Measurements from ENCODE around the gene ACOT4. TPM values are rescaled to one million over a fixed set of nuclear protein-coding genes. Genes with fewer than 3 reads are reported as not detected.
"Not testable (repeated sequence)": the region's sequence is repeated elsewhere in the genome, so short reads cannot be mapped to it uniquely, and the experiment has no call there.

ACOT4 gene
- total RNA-seq (1 to 10 TPM in 5 of 7 donors, under 1 TPM in 2; 0.63 to 2.8 (median 1.4) TPM), polyA plus RNA-seq (1 to 10 TPM in 2 of 3 donors, under 1 TPM in 1; 0.52 to 1.3 (median 1.3) TPM)
- long read RNA-seq, donor 1 = 0 reads
- long read RNA-seq, donor 2, partial matches to known transcripts = 0 of 2 reads
- long read RNA-seq, donor 2, other reads (novel, unspliced or antisense) = 0 of 2 reads

DNA sequence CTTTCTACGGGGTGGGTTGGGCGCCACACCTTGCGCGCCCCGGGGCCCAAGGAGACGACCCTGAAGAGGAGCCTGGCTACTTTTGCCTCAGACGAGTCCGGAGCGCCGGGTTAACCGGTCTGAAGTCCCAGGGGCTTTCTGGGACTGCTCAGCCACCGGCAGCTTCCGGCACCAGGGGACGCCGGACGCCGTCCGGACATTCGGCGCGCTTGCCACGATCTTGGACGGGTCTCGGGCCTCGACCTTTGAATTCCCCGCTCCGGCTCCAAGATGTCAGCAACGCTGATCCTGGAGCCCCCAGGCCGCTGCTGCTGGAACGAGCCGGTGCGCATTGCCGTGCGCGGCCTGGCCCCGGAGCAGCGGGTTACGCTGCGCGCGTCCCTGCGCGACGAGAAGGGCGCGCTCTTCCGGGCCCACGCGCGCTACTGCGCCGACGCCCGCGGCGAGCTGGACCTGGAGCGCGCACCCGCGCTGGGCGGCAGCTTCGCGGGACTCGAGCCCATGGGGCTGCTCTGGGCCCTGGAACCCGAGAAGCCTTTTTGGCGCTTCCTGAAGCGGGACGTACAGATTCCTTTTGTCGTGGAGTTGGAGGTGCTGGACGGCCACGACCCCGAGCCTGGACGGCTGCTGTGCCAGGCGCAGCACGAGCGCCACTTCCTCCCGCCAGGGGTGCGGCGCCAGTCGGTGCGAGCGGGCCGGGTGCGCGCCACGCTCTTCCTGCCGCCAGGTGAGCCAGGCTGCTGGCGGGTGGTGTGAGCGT, at the start of gene ACOT4:
Gene ACOT4 (plus strand): TSS at position 184 of the 760 bp plus-strand sequence. CDS start 87 bp downstream, at position 271.
- DNase-seq = peak; percentile 89
- WGBS, 5 donors = 1 to 9% (median 2%) methylated on average over 6 to 89 of the region's 89 CpGs
- intact Hi-C loops (cut with DNase I; ENCODE audit: low total_unique reads) = no loop called here

DNA sequence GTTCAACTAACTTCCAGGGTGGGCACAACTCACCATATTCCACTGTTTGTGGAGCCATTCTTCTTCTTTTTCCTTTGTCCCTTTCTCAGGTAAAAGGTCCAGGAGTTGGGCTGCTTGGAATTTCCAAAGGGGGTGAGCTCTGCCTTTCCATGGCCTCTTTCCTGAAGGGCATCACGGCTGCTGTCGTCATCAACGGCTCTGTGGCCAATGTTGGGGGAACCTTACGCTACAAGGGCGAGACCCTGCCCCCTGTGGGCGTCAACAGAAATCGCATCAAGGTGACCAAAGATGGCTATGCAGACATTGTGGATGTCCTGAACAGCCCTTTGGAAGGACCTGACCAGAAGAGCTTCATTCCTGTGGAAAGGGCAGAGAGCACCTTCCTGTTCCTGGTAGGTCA, 48.7 kb upstream of the ACOT4 start:
- 76 to 94% (median 77%) methylated on average over 5 to 7 of the region's 7 CpGs; no CpG with 5 or more reads in 2 of the 5 donors for WGBS, 5 donors
- H3K4me3 ChIP-seq; H3K27me3 ChIP-seq (replicated peaks in 1 of 7); H3K9me3 ChIP-seq; H3K36me3 ChIP-seq; H3K27ac ChIP-seq; intact Hi-C loops (cut with DNase I; ENCODE audit: low total_unique reads); DNase-seq: not testable (repeated sequence)
- H3K4me1 ChIP-seq = peaks cover 0 to 10% (median 0%) of the 10 kb centered on the region in 6 donors

More for the DNA sequence above, at the start of gene ACOT4:
- Histone ChIP-seq H3K27me3 (replicated peaks in 1 of 7) (peaks cover 0 to 14% (median 0%) of the 10 kb centered on the region in 7 donors), H3K4me3 (peak within 1 kb of the TSS; percentile 58 to 94 (median 72)), H3K36me3 (no peaks in the 10 kb centered on the region), H3K27ac (peak within 1 kb of the TSS; percentile 32 to 83 (median 61)), H3K4me1 (peaks cover 3 to 20% (median 11%) of the 10 kb centered on the region in 6 donors), H3K9me3 (no peaks in the 10 kb centered on the region)
- no peak for TF ChIP-seq POLR2A (IDR thresholded peaks at IDR 0.05)
- TF ChIP-seq CTCF (IDR thresholded peaks at IDR 0.05 in 8 of 11, conservative IDR thresholded peaks at IDR 0.05 in 3 of 11) = peak in 5 of 11 experiments; percentile 9 to 49 (median 36)
- peak in 2 of 3 donors; percentile 43 to 56 for TF ChIP-seq POLR2AphosphoS5 (IDR thresholded peaks at IDR 0.05)

DNA sequence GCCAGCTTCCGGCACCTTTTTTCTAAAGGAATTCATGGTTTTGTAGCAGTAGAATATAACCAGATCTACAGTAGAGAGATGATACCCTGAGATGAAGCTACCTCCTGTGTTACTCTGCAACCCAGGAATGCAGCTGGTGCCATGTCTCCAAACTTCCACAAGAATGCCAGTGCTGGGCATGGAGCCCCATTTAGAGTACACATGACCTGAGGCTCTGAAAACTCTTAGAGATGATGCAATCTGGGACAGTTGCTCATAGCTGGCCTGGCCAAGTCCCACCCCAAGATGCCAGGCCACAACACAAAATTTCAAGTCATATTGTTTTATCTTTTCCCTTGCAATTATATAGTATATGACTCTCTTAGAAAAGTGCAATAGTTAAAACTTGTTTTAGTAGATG, 46.3 kb upstream of the ACOT4 start:
- DNase-seq; H3K36me3 ChIP-seq; H3K27ac ChIP-seq; H3K4me3 ChIP-seq; H3K9me3 ChIP-seq; intact Hi-C loops (cut with DNase I; ENCODE audit: low total_unique reads); H3K4me1 ChIP-seq; H3K27me3 ChIP-seq (replicated peaks in 1 of 7): not testable (repeated sequence)
- 89 to 100% methylated on average over 1 of the region's 1 CpG; no CpG with 5 or more reads in 3 of the 5 donors for WGBS, 5 donors

- 89 to 100% (median 92%) methylated on average over 3 of the region's 3 CpGs; no CpG with 5 or more reads in 2 of the 5 donors for WGBS, 5 donors
- H3K9me3 ChIP-seq = not testable (repeated sequence)
Measured at GRCh38 chr14:73549097-73549496, 42.6 kb upstream of the ACOT4 start.

GRCh38 chr14:73549889-73550524, 41.7 kb upstream of the ACOT4 start:
- H3K4me3 ChIP-seq; H3K27me3 ChIP-seq (replicated peaks in 1 of 7); DNase-seq; H3K9me3 ChIP-seq; H3K36me3 ChIP-seq; H3K4me1 ChIP-seq; intact Hi-C loops (cut with DNase I; ENCODE audit: low total_unique reads); H3K27ac ChIP-seq: not testable (repeated sequence)
- WGBS, 5 donors = 76 to 94% methylated on average over 4 to 5 of the region's 6 CpGs; no CpG with 5 or more reads in 3 of the 5 donors

More at GRCh38 chr14:73549097-73549496, 42.6 kb upstream of the ACOT4 start:
- H3K36me3 ChIP-seq; H3K27me3 ChIP-seq (replicated peaks in 1 of 7); H3K27ac ChIP-seq; DNase-seq; H3K4me3 ChIP-seq; H3K4me1 ChIP-seq; intact Hi-C loops (cut with DNase I; ENCODE audit: low total_unique reads): not testable (repeated sequence)

GRCh38 chr14:73553845-73554244, 37.8 kb upstream of the ACOT4 start:
- TF ChIP-seq POLR2A (IDR thresholded peaks at IDR 0.05) (no peak), CTCF (IDR thresholded peaks at IDR 0.05 in 8 of 11, conservative IDR thresholded peaks at IDR 0.05 in 3 of 11) (no peak), POLR2AphosphoS5 (IDR thresholded peaks at IDR 0.05) (no peak)
- H3K4me3 ChIP-seq = no peak overlapping the region
- no peak for DNase-seq
- intact Hi-C loops (cut with DNase I; ENCODE audit: low total_unique reads) = no loop called here
- WGBS, 5 donors = 98% methylated on average over 4 of the region's 4 CpGs; no CpG with 5 or more reads in 3 of the 5 donors
- no peaks in the 10 kb centered on the region for H3K4me1 ChIP-seq
- peaks cover 0 to 2% (median 0%) of the 10 kb centered on the region in 8 donors for H3K9me3 ChIP-seq
- no peak overlapping the region for H3K27ac ChIP-seq
- H3K36me3 ChIP-seq = no peaks in the 10 kb centered on the region
- H3K27me3 ChIP-seq (replicated peaks in 1 of 7) = no peaks in the 10 kb centered on the region

- WGBS, 5 donors = 43 to 63% methylated on average over 2 of the region's 2 CpGs; no CpG with 5 or more reads in 3 of the 5 donors
- H3K27ac ChIP-seq; DNase-seq; H3K9me3 ChIP-seq; H3K4me3 ChIP-seq; H3K36me3 ChIP-seq; intact Hi-C loops (cut with DNase I; ENCODE audit: low total_unique reads); H3K4me1 ChIP-seq; H3K27me3 ChIP-seq (replicated peaks in 1 of 7): not testable (repeated sequence)
Measured at GRCh38 chr14:73557201-73557600, 34.5 kb upstream of the ACOT4 start.

DNA sequence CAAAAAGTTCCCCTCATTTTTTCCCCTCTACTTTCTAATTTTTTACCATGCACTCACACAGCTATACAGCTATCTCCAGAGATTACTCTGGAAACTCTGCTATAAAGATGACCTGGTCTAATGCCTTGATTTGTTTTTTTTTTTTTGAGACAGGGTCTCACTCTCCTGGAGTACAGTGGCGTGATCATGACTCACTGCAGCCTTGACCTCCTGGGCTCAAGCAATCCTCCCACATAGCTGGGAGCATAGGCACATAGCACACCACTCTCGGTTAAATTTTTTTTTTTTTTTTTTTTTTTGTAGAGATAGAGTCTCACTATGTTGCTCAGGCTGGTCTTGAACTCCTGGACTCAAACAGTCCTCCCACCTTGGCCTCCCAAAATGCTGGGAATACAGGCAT, 33.4 kb upstream of the ACOT4 start:
- intact Hi-C loops (cut with DNase I; ENCODE audit: low total_unique reads); H3K4me1 ChIP-seq; H3K4me3 ChIP-seq; H3K27me3 ChIP-seq (replicated peaks in 1 of 7); DNase-seq; H3K27ac ChIP-seq; H3K36me3 ChIP-seq: not testable (repeated sequence)
- H3K9me3 ChIP-seq = peaks cover 0 to 16% (median 7%) of the 10 kb centered on the region in 8 donors
- 85 to 91% (median 87%) methylated on average over 1 of the region's 2 CpGs; no CpG with 5 or more reads in 2 of the 5 donors for WGBS, 5 donors
